ENCODE data around the gene HPRT1. TPM values are rescaled to one million over a fixed set of nuclear protein-coding genes. Genes with fewer than 3 reads are reported as not detected.
A peak's percentile ranks its signal among the peaks of the same experiment; 100 is the strongest.

Gene HPRT1
- total RNA-seq, 4 donors from 2014 or later, result 5.3 to 20.4 (median 16.2) TPM

GRCh38 chrX:134502686-134503085, 42.7 kb downstream of the HPRT1 start:
- H3K36me3 ChIP-seq, result no peaks in the 10 kb centered on the region
- intact Hi-C loops (cut with DNase I; ENCODE audit: low total_unique reads), result no loop called here
- no peaks in the 10 kb centered on the region for H3K27me3 ChIP-seq
- no peak overlapping the region for H3K27ac ChIP-seq
- no peak overlapping the region for H3K4me3 ChIP-seq
- H3K9me3 ChIP-seq, result no peaks in the 10 kb centered on the region
- DNase-seq, result no peak
- no peak for TF ChIP-seq CTCF (IDR thresholded peaks at IDR 0.05)
- no peak for TF ChIP-seq POLR2A (IDR thresholded peaks at IDR 0.05)
- no peaks in the 10 kb centered on the region for H3K4me1 ChIP-seq

GRCh38 chrX:134512566-134512965, 52.6 kb downstream of the HPRT1 start:
- TF ChIP-seq CTCF (IDR thresholded peaks at IDR 0.05) (no peak), POLR2A (IDR thresholded peaks at IDR 0.05) (no peak)
- Histone ChIP-seq H3K27me3 (no peaks in the 10 kb centered on the region), H3K4me1 (no peaks in the 10 kb centered on the region), H3K9me3 (no peaks in the 10 kb centered on the region), H3K4me3 (no peak overlapping the region), H3K36me3 (no peaks in the 10 kb centered on the region), H3K27ac (no peak overlapping the region)
- DNase-seq, result no peak
- intact Hi-C loops (cut with DNase I; ENCODE audit: low total_unique reads), result no loop called here

GRCh38 chrX:134513091-134513490, 53.1 kb downstream of the HPRT1 start:
- intact Hi-C loops (cut with DNase I; ENCODE audit: low total_unique reads), result no loop called here

GRCh38 chrX:134520860-134521390, 61.0 kb downstream of the HPRT1 start:
- intact Hi-C loops (cut with DNase I; ENCODE audit: low total_unique reads), result no loop called here
- Histone ChIP-seq H3K27ac (no peak overlapping the region), H3K9me3 (no peaks in the 10 kb centered on the region), H3K36me3 (no peaks in the 10 kb centered on the region), H3K27me3 (no peaks in the 10 kb centered on the region), H3K4me1 (no peaks in the 10 kb centered on the region), H3K4me3 (no peak overlapping the region)
- no peak for DNase-seq
- TF ChIP-seq CTCF (IDR thresholded peaks at IDR 0.05) (peak; percentile 26 to 35 (median 26)), POLR2A (IDR thresholded peaks at IDR 0.05) (no peak)

More at GRCh38 chrX:134513091-134513490, 53.1 kb downstream of the HPRT1 start:
- H3K4me1 ChIP-seq, result no peaks in the 10 kb centered on the region
- no peak for DNase-seq
- H3K9me3 ChIP-seq, result no peaks in the 10 kb centered on the region
- H3K27ac ChIP-seq, result no peak overlapping the region
- no peaks in the 10 kb centered on the region for H3K27me3 ChIP-seq
- TF ChIP-seq CTCF (IDR thresholded peaks at IDR 0.05), result no peak
- TF ChIP-seq POLR2A (IDR thresholded peaks at IDR 0.05), result no peak
- H3K4me3 ChIP-seq, result no peak overlapping the region
- no peaks in the 10 kb centered on the region for H3K36me3 ChIP-seq

- Histone ChIP-seq H3K36me3 (no peaks in the 10 kb centered on the region), H3K4me3 (no peak overlapping the region), H3K27ac (no peak overlapping the region), H3K4me1 (no peaks in the 10 kb centered on the region), H3K27me3 (no peaks in the 10 kb centered on the region), H3K9me3 (no peaks in the 10 kb centered on the region)
- peak in 1 of 2 donors; percentile 34 for DNase-seq
- intact Hi-C loops (cut with DNase I; ENCODE audit: low total_unique reads), result no loop called here
- TF ChIP-seq POLR2A (IDR thresholded peaks at IDR 0.05) (no peak), CTCF (IDR thresholded peaks at IDR 0.05) (no peak)
Observed at GRCh38 chrX:134524181-134524580, 64.2 kb downstream of the HPRT1 start.

Measured in uterus (tissue), 4 donors.